ENCODE measurements around the gene MRPS34. TPM values are rescaled to one million over a fixed set of nuclear protein-coding genes. Genes with fewer than 3 reads are reported as not detected.

MRPS34 gene
- total and polyA plus RNA-seq, 8 donors = 21.1 to 204 (median 103) TPM

DNA sequence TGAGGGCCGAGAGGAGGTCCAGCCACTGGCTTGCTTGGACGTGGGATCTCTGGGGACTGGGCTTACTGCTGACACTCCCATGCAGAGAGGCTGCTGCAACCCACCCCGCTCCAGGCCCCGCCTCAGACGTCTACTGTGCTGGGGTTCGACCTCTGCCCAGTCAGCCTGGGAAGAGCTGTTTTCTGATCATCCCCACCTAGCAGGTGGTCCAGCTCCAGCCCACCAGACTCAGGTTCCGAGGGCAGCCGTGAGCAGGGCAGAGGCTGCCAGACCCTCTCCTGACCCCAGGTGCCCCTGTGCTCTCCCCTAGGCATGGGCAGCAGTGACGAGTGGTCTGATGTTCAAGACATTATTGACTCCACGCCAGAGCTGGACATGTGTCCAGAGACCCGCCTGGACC lies 25.0 kb downstream of the MRPS34 start:
- 89 to 95% (median 91%) methylated on average over 3 to 11 of the region's 11 CpGs for WGBS, 5 donors
- intact Hi-C loops (cut with DNase I; ENCODE audit: low total_unique reads) = no loop called here
- TF ChIP-seq POLR2AphosphoS5 (IDR thresholded peaks at IDR 0.05) (no peak), EP300 (IDR thresholded peaks at IDR 0.05) (no peak), POLR2A (IDR thresholded peaks at IDR 0.05) (no peak), CTCF (IDR thresholded peaks at IDR 0.05) (no peak)
- DNase-seq = no peak
- Histone ChIP-seq H3K36me3 (peaks cover 58 to 100% (median 100%) of the 10 kb centered on the region in 4 donors), H3K4me3 (no peak overlapping the region), H3K9me3 (no peaks in the 10 kb centered on the region), H3K27me3 (no peaks in the 10 kb centered on the region), H3K27ac (no peak overlapping the region), H3K4me1 (no peaks in the 10 kb centered on the region)

- H3K27me3 ChIP-seq = no peaks in the 10 kb centered on the region
- no peaks in the 10 kb centered on the region for H3K9me3 ChIP-seq
- TF ChIP-seq POLR2AphosphoS5 (IDR thresholded peaks at IDR 0.05) (no peak), POLR2A (IDR thresholded peaks at IDR 0.05) (no peak), EP300 (IDR thresholded peaks at IDR 0.05) (no peak), CTCF (IDR thresholded peaks at IDR 0.05) (no peak)
- intact Hi-C loops (cut with DNase I; ENCODE audit: low total_unique reads) = no loop called here
- H3K4me3 ChIP-seq = no peak overlapping the region
- H3K36me3 ChIP-seq = peaks cover 57 to 99% (median 95%) of the 10 kb centered on the region in 4 donors
- no peak for DNase-seq
- WGBS, 5 donors = 89 to 93% (median 92%) methylated on average over 15 to 31 of the region's 31 CpGs
- no peaks in the 10 kb centered on the region for H3K4me1 ChIP-seq
- no peak overlapping the region for H3K27ac ChIP-seq
These were observed 26.2 kb downstream of the MRPS34 start for GRCh38 chr16:1746693-1747195.

DNA sequence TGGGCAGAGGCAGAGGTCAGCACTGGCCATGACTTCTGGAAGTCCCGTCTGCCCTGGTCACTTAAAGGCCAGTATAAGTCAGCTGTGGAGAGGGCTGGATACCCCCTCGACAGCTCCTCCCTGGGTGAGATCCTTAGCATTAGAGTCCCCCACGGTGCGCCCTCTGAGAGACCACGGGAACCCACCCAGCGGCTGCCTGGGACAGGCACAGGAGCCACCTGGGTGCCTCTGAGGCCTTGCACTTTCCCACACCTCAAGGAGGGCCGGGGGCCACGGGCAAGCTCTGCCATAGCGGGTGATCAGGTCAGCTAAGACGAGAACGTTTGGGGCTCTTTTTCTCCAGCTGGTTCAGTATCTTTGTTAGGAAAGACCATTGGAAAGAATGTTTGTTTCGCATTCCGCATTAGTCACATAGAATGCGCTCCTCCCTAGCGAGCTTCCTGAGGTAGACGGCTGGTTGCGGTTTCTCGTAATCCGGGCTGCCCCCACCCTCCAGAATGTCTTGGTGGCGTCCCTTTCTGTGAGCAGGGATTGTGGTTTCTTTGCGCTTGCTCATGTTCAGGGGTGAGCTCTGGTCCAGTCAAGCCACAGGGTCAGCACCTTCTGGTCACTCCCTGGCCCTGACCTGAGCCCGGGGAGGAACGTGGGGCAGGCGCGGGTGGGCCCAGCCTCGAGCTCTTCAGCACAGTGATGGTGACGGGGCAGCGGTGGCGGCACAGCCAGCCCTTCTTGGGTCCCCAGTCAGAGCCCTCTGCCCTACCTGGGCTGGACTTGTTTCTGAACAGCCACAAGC lies 26.8 kb downstream of the MRPS34 start:
- no peak overlapping the region for H3K4me3 ChIP-seq
- DNase-seq = no peak
- H3K4me1 ChIP-seq = no peaks in the 10 kb centered on the region
- H3K9me3 ChIP-seq = no peaks in the 10 kb centered on the region
- no peak for TF ChIP-seq CTCF (IDR thresholded peaks at IDR 0.05)
- TF ChIP-seq POLR2A (IDR thresholded peaks at IDR 0.05) = no peak
- no peak for TF ChIP-seq POLR2AphosphoS5 (IDR thresholded peaks at IDR 0.05)
- no peak for TF ChIP-seq EP300 (IDR thresholded peaks at IDR 0.05)
- peaks cover 52 to 99% (median 95%) of the 10 kb centered on the region in 4 donors for H3K36me3 ChIP-seq
- 92 to 95% (median 94%) methylated on average over 20 to 29 of the region's 29 CpGs for WGBS, 5 donors
- intact Hi-C loops (cut with DNase I; ENCODE audit: low total_unique reads) = no loop called here
- H3K27me3 ChIP-seq = no peaks in the 10 kb centered on the region
- no peak overlapping the region for H3K27ac ChIP-seq

- H3K4me1 ChIP-seq = no peaks in the 10 kb centered on the region
- no peak overlapping the region for H3K27ac ChIP-seq
- DNase-seq = no peak
- H3K36me3 ChIP-seq = peaks cover 50 to 99% (median 95%) of the 10 kb centered on the region in 4 donors
- H3K4me3 ChIP-seq = no peak overlapping the region
- no peaks in the 10 kb centered on the region for H3K27me3 ChIP-seq
- 88 to 95% (median 89%) methylated on average over 22 to 25 of the region's 25 CpGs for WGBS, 5 donors
- intact Hi-C loops (cut with DNase I; ENCODE audit: low total_unique reads) = no loop called here
- TF ChIP-seq POLR2A (IDR thresholded peaks at IDR 0.05) (no peak), POLR2AphosphoS5 (IDR thresholded peaks at IDR 0.05) (no peak), EP300 (IDR thresholded peaks at IDR 0.05) (no peak), CTCF (IDR thresholded peaks at IDR 0.05) (no peak)
- no peaks in the 10 kb centered on the region for H3K9me3 ChIP-seq
These were observed 27.6 kb downstream of the MRPS34 start for GRCh38 chr16:1745181-1745899.

Data from stomach (tissue), 9 donors.